ENCODE data around the gene FAM170A. TPM values are rescaled to one million over a fixed set of nuclear protein-coding genes. Genes with fewer than 3 reads are reported as not detected.

Gene FAM170A, protein sequence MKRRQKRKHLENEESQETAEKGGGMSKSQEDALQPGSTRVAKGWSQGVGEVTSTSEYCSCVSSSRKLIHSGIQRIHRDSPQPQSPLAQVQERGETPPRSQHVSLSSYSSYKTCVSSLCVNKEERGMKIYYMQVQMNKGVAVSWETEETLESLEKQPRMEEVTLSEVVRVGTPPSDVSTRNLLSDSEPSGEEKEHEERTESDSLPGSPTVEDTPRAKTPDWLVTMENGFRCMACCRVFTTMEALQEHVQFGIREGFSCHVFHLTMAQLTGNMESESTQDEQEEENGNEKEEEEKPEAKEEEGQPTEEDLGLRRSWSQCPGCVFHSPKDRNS
- polyA plus RNA-seq (ENCODE audit: insufficient read length in 4 of 4): under 1 TPM in 1 of 4 donors, not detected in 3; 0.29 TPM

GRCh38 chr5:119629339-119629738, at the start of gene FAM170A:
Gene FAM170A (plus strand): TSS chr5:119629558. CDS start chr5:119629769, 211 bp downstream.
- DNase-seq (ENCODE audit: low read depth in 4 of 4, low spot score in 2 of 4): no peak

- no peak for DNase-seq (ENCODE audit: low read depth in 4 of 4, low spot score in 2 of 4)
These were observed 46.4 kb upstream of the FAM170A start for GRCh38 chr5:119582987-119583386.

DNA sequence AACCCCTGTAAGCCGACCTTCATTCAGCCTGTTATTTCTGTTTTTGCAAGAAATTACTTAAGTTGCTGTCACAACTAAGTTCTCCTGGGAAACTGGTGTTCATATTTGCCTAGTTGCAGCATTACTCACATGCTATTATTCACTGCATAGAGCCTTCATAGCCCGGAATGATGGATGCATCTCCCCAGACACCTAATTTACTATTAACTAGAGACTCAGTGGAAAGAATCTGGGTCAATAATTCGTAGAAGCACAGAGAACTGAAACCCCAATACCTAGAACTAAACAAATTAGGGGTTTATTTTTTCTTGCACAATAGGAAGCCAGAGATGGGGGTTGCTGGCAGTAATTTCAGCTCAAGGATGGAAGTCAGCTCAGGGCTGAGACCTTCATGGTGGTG, 45.7 kb upstream of the FAM170A start:
- DNase-seq (ENCODE audit: low read depth in 4 of 4, low spot score in 2 of 4): no peak

DNA sequence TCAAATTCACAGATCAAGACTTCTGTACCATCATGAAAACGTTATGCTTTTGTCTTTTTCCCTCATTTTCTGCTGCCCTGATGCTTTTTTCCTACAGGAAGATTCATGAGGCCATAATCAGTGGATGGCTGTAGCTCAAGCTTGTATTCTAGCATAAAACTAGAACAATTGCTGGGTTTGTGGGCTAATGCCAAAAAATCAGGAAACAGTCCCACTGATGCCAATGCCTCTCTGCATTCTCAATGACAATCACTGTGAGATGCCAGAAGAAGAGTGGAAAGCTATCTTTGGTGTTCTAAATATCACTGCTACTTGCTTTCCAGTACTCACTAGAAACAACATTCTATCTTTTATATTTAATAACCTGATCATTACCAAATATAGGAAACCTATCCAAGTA, 33.3 kb upstream of the FAM170A start:
- no peak for DNase-seq (ENCODE audit: low read depth in 4 of 4, low spot score in 2 of 4)

DNA sequence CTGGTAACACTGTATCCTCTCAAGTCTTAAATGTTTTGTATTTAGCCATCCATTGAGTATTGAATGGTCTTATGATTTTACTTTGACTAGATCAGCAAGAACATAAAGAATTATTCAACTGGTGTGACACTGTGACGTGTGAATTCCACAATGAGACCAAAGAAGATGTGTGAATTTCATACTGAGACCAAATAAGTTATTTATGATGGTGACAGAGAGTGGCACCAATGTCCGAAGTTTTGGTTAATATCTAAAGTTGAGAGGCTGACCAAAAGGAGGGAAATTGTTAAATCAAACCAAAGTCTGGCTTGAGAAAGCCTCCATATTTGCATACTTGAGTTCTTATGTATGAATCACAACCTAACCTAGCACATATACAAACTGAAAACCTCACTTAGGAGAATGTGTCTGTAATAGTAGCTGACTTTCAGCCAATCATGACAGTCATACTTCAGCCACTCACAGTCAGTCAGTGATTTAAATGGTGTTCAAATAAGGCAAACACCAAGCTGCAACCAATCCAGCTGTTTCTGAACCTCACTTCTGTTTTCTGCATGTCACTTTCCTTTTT, 31.5 kb upstream of the FAM170A start:
- DNase-seq (ENCODE audit: low read depth in 4 of 4, low spot score in 2 of 4): no peak

DNA sequence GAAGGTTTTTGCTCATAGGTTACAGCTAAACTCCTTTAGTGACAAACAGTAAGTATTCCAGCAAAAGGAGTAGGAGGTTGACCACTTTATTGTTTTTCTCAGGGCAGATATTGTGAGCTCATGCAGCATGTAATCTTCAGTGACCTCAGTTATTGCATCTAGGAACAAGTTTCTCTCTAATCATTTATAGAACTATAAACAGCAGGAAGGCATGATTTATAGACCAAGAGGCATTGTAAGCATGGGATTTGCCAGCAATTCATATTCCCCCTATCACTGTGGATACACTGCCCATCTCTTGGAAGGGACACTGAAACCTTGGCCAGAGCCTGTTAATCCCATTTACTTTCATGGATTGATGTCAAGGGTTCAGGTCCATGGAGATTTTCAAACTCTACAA, 15.4 kb upstream of the FAM170A start:
- DNase-seq (ENCODE audit: low read depth in 4 of 4, low spot score in 2 of 4): no peak

- no peak for DNase-seq (ENCODE audit: low read depth in 4 of 4, low spot score in 2 of 4)
These were observed 14.5 kb upstream of the FAM170A start for GRCh38 chr5:119614838-119615237.

DNA sequence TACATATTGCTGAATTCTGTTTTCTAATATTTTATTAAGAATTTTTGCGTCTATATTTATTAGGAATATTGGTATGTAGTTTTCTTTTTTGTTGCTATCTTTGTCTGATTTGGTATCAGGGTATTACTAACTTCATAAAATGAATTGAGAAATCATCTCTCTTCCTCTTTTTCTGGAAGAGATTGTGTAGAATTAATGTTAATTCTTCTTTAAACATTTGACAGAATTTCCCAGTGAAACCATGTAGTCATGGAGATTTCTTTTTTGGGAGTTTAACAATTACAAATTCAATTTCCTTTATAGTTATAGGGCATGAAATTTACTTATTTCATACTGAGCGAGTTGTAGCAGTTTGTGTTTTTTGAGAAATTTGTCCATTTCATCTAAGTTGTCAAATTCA, 3.3 kb upstream of the FAM170A start:
- DNase-seq (ENCODE audit: low read depth in 4 of 4, low spot score in 2 of 4): no peak

GRCh38 chr5:119630752-119631440, 1.5 kb downstream of the FAM170A start:
- no peak for DNase-seq (ENCODE audit: low read depth in 4 of 4, low spot score in 2 of 4)

GRCh38 chr5:119631660-119632059, 2.3 kb downstream of the FAM170A start:
- DNase-seq (ENCODE audit: low read depth in 4 of 4, low spot score in 2 of 4): no peak

- no peak for DNase-seq (ENCODE audit: low read depth in 4 of 4, low spot score in 2 of 4)
These were observed 22.1 kb downstream of the FAM170A start for GRCh38 chr5:119651486-119651885.

DNA sequence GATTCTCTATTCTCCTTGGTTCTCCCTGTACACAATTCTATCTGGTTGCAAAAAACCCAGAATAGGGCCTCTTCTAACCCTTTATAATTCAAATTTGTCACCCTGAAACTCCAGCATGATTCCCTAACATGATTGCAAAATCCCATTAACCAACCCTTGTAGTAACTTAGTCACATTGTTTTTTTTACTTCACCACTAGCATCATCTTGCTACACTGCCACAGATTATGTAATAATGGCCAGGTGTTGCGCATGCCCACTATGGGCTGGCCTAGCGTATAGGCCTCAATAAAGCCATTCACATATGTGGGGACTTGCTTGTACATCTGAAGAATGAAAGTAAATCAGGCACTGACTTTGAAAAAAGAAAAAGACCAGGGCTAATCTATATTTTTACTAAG, 25.7 kb downstream of the FAM170A start:
- no peak for DNase-seq (ENCODE audit: low read depth in 4 of 4, low spot score in 2 of 4)

DNA sequence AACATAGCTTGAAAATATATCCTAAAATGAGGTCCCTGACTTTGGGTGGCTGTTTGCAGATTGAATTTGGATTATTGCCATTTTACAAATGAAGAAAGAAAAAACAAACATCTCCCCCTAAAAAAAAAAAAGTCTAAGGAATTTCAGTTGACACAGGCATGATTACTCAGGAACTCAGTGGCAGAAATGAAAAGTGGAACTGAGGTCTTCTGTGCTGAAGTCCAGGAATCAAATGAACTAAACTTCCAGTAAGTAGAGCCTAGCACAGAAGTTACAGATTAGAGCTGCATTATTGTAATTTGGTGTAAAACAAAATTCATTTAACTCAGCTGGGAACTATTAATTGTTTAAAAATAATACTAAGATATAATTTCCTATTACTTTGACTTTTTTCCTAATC, 26.7 kb downstream of the FAM170A start:
- no peak for DNase-seq (ENCODE audit: low read depth in 4 of 4, low spot score in 2 of 4)

DNA sequence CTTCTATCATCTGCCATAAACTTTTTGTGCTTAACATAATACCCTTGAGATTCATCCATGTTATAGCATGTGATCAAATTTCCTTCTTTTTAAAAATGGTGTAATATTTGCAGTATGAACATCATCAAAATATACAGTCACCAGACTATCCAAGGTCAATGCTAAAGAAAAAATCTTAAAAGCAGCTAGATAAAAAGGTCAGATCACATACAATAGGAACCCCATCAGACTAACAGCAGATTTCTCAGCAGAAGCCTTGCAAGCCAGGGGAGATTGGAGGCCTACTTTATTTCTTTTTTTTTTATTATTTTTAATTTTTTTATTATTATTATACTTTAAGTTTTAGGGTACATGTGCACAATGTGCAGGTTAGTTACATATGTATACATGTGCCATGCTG, 37.2 kb downstream of the FAM170A start:
- no peak for DNase-seq (ENCODE audit: low read depth in 4 of 4, low spot score in 2 of 4)

DNA sequence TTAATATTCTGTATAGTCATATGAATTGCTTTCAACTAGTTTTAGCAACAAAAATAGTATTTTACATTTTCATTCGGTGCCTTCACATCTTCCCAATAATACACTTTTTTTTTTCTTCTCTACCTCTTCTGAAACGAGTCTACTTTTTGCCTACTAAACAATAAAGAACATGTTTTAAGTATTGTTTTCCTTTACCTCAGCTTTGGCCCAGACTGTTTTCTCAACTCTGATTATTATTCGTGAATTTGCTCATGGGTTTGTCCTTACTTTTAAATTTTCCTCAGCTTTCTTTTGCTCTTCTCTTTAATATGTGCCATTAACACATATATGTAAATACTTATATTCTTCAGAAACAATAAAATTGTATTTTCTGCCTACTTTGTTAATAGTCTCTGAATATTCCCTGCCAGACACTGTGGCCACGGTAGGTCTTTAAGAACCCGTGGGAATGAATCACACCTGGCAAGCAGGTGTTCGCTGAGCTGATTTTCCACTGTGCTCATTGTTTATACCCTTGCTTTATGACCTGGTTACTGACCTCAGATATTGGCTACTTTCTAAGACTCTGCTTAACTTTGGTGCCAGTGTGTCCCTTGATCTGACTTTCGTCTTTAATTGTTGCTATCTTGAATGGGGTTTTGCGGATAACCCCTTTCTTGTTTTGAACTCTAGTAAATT, 49.1 kb downstream of the FAM170A start:
- DNase-seq (ENCODE audit: low read depth in 4 of 4, low spot score in 2 of 4): no peak

- no peak for DNase-seq (ENCODE audit: low read depth in 4 of 4, low spot score in 2 of 4)
These were observed 50.7 kb downstream of the FAM170A start for GRCh38 chr5:119680080-119680479.

DNA sequence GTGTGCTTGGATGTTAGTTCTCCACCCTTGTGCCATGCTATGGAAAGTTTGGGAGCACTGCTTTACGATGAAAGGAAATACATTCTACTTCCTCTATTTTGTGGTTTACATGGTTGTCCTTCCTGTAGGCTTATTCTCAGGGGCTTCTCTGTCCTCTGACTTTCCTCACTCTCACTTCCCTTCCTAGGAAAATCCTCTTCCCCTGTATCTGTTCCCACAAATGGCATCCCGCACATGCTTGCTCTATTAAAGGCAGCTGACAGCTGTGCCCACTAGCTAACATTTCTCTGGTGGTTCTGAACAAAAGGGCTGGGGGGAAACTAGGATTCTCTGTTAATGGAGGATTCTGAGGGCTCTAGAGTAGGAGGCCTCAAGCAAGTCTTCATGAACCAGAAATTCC, 52.4 kb downstream of the FAM170A start:
- DNase-seq (ENCODE audit: low read depth in 4 of 4, low spot score in 2 of 4): no peak

DNA sequence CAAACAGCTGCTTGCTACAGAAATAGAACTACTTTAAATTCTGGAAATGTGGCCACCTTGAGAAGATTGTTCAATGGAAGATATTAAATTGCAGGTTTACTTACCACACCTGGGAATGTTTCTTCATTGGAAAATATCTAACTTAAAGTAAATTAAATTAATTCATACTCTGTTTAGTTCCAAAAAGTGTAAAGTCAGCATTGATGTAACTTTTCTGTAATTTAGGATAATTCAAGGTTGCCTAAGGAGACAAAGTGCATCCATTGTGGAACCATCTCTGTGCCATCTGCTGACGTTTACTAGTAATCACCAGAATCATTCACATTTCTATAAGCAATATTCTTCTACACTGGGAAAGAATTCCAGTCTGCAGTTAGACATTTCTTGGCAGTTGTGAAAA, 53.0 kb downstream of the FAM170A start:
- no peak for DNase-seq (ENCODE audit: low read depth in 4 of 4, low spot score in 2 of 4)
